ENCODE data around the gene PIK3CB. TPM values are rescaled to one million over a fixed set of nuclear protein-coding genes. Genes with fewer than 3 reads are reported as not detected.
"Not testable (repeated sequence)": the region's sequence is repeated elsewhere in the genome, so short reads cannot be mapped to it uniquely, and the experiment has no call there.

Gene PIK3CB
- total RNA-seq, 2 donors from 2014 or later = 20.6 to 32.0 TPM

- H3K36me3 ChIP-seq = no peaks in the 10 kb centered on the region
- H3K4me1 ChIP-seq (ENCODE audit: control insufficient read depth in 1 of 2, low read depth in 2 of 2) = no peaks in the 10 kb centered on the region
- H3K9me3 ChIP-seq = no peaks in the 10 kb centered on the region
- H3K27ac ChIP-seq = peak overlapping the region in 1 of 2 donors; percentile 17
- no peaks in the 10 kb centered on the region for H3K27me3 ChIP-seq (replicated peaks; ENCODE audit: insufficient read depth)
- no peak for TF ChIP-seq CTCF (IDR thresholded peaks at IDR 0.05)
- DNase-seq (ENCODE audit: low spot score) (no peak), ATAC-seq (ENCODE audit: insufficient number of reproducible peaks, low FRiP score, low read depth) (no peak)
- H3K4me3 ChIP-seq = no peak overlapping the region
These were observed 47.9 kb downstream of the PIK3CB start for GRCh38 chr3:138786788-138787271.

- H3K36me3 ChIP-seq = no peaks in the 10 kb centered on the region
- ATAC-seq (ENCODE audit: insufficient number of reproducible peaks, low FRiP score, low read depth) = no peak
These were observed 48.8 kb downstream of the PIK3CB start for GRCh38 chr3:138785951-138786350.

GRCh38 chr3:138785362-138785857, 49.3 kb downstream of the PIK3CB start:
- ATAC-seq (ENCODE audit: insufficient number of reproducible peaks, low FRiP score, low read depth); DNase-seq (ENCODE audit: low spot score); H3K27me3 ChIP-seq (replicated peaks; ENCODE audit: insufficient read depth): not testable (repeated sequence)

More at GRCh38 chr3:138785951-138786350, 48.8 kb downstream of the PIK3CB start:
- H3K27me3 ChIP-seq (replicated peaks; ENCODE audit: insufficient read depth) = no peaks in the 10 kb centered on the region
- H3K9me3 ChIP-seq = no peaks in the 10 kb centered on the region
- H3K4me3 ChIP-seq = no peak overlapping the region
- H3K4me1 ChIP-seq (ENCODE audit: control insufficient read depth in 1 of 2, low read depth in 2 of 2) = peaks cover 0 to 4% of the 10 kb centered on the region in 2 donors
- no peak for DNase-seq (ENCODE audit: low spot score)
- TF ChIP-seq CTCF (IDR thresholded peaks at IDR 0.05) = no peak
- no peak overlapping the region for H3K27ac ChIP-seq

GRCh38 chr3:138782755-138783154, 52.0 kb downstream of the PIK3CB start:
- no peak overlapping the region for H3K27ac ChIP-seq
- no peak overlapping the region for H3K4me3 ChIP-seq
- no peaks in the 10 kb centered on the region for H3K36me3 ChIP-seq
- ATAC-seq (ENCODE audit: insufficient number of reproducible peaks, low FRiP score, low read depth) = no peak
- TF ChIP-seq CTCF (IDR thresholded peaks at IDR 0.05) = no peak
- no peaks in the 10 kb centered on the region for H3K27me3 ChIP-seq (replicated peaks; ENCODE audit: insufficient read depth)
- no peak for DNase-seq (ENCODE audit: low spot score)
- peaks cover 0 to 8% of the 10 kb centered on the region in 2 donors for H3K4me1 ChIP-seq (ENCODE audit: control insufficient read depth in 1 of 2, low read depth in 2 of 2)
- H3K9me3 ChIP-seq = no peaks in the 10 kb centered on the region

More at GRCh38 chr3:138785362-138785857, 49.3 kb downstream of the PIK3CB start:
- not testable (repeated sequence) for H3K4me3 ChIP-seq; H3K4me1 ChIP-seq (ENCODE audit: control insufficient read depth in 1 of 2, low read depth in 2 of 2); H3K36me3 ChIP-seq; H3K27ac ChIP-seq; H3K9me3 ChIP-seq

- H3K4me1 ChIP-seq (ENCODE audit: control insufficient read depth in 1 of 2, low read depth in 2 of 2) = peaks cover 0 to 8% of the 10 kb centered on the region in 2 donors
- no peaks in the 10 kb centered on the region for H3K27me3 ChIP-seq (replicated peaks; ENCODE audit: insufficient read depth)
- DNase-seq (ENCODE audit: low spot score) (no peak), ATAC-seq (ENCODE audit: insufficient number of reproducible peaks, low FRiP score, low read depth) (no peak)
- H3K4me3 ChIP-seq = no peak overlapping the region
- TF ChIP-seq CTCF (IDR thresholded peaks at IDR 0.05) = no peak
- no peak overlapping the region for H3K27ac ChIP-seq
- no peaks in the 10 kb centered on the region for H3K9me3 ChIP-seq
- no peaks in the 10 kb centered on the region for H3K36me3 ChIP-seq
These were observed 53.7 kb downstream of the PIK3CB start for GRCh38 chr3:138781012-138781470.

- no peak for DNase-seq (ENCODE audit: low spot score)
- Histone ChIP-seq H3K27me3 (replicated peaks; ENCODE audit: insufficient read depth) (no peaks in the 10 kb centered on the region), H3K4me1 (ENCODE audit: control insufficient read depth in 1 of 2, low read depth in 2 of 2) (peaks cover 11 to 28% of the 10 kb centered on the region in 2 donors), H3K4me3 (no peak overlapping the region), H3K9me3 (no peaks in the 10 kb centered on the region), H3K27ac (no peak overlapping the region), H3K36me3 (no peaks in the 10 kb centered on the region)
- TF ChIP-seq CTCF (IDR thresholded peaks at IDR 0.05) = no peak
- ATAC-seq (ENCODE audit: insufficient number of reproducible peaks, low FRiP score, low read depth) = no peak
These were observed 56.1 kb downstream of the PIK3CB start for GRCh38 chr3:138778643-138779042.

All from thoracic aorta (tissue), 2 donors.